ENCODE measurements around the gene CNN1.

The CNN1 gene

DNA sequence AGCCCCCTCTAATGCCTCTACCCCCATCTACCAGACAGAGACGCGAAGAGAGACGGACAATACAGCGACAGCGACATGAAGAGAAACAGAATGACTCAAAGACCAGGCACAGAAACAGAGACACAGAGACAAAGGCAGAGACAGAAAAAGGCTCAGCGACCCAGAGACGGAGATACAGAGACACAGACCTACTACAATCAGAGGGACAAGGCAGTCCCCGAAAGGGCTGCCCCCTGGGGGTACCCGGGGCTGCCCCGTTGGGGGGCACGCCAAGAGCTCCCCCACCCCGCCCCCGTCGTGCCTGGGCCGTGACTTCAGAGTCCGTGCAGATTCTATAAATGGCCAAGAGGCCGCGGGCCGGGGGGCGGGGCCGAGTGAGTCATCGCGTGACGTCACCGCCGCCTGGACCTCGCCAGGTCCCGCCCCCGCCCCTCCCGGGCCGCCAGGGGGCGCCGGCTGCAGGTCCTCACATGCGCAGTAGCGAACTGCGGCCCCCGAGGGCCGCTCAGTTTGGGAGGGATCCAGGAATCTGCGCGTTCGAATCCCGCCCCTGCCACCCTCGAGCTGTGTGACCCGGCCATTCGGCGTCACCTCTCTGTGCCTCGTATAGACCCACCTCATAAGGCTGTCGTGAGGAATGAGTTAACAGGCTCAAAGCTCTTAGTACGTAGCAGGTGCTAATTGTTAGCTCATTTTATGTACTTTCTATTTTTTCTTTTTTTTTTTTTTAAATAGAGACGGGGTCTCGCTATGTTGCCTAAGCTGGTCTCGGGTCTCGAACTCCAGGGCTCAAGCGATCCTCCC lies 2.7 kb upstream of the CNN1 start:
- Histone ChIP-seq H3K4ac (ENCODE audit: low read depth, low read length) (peak overlapping the region; percentile 38), H3K4me3 (ENCODE audit: low read length) (no peak overlapping the region), H2BK5ac (ENCODE audit: low read length) (no peak overlapping the region), H3K79me1 (ENCODE audit: low read length) (peaks cover 1% of the 10 kb centered on the region), H4K5ac (ENCODE audit: low read length) (no peak overlapping the region), H3K56ac (ENCODE audit: low read length) (peak overlapping the region; percentile 71), H3K18ac (ENCODE audit: low read length) (peak overlapping the region; percentile 33), H2AK5ac (ENCODE audit: low read length) (no peak overlapping the region), H3K79me2 (ENCODE audit: control insufficient read depth, insufficient read depth, low read length) (no peaks in the 10 kb centered on the region), H2BK120ac (ENCODE audit: low read depth, low read length) (no peak overlapping the region), H3K23ac (ENCODE audit: low read length) (no peak overlapping the region), H3K4me2 (ENCODE audit: low read length) (peak overlapping the region; percentile 2), H3K27me3 (ENCODE audit: insufficient read depth, low read length, poor library complexity) (no peaks in the 10 kb centered on the region), H3K9ac (ENCODE audit: low read length) (peak overlapping the region; percentile 60), H3K4me1 (ENCODE audit: control insufficient read depth, low read depth, low read length) (peaks cover 9% of the 10 kb centered on the region), H3K27ac (ENCODE audit: low read depth, low read length) (no peak overlapping the region), H3K36me3 (ENCODE audit: control insufficient read depth, insufficient read depth, low read length) (no peaks in the 10 kb centered on the region), H2BK15ac (replicated peaks; ENCODE audit: low read depth) (no peak overlapping the region), H4K8ac (ENCODE audit: low read depth, low read length) (peak overlapping the region; percentile 83)
- WGBS (ENCODE audit: extremely low coverage, insufficient coverage, low lambda C conversion rate): no CpG with 5 or more reads among the region's 54 CpGs
- peak; percentile 93 for DNase-seq

DNA sequence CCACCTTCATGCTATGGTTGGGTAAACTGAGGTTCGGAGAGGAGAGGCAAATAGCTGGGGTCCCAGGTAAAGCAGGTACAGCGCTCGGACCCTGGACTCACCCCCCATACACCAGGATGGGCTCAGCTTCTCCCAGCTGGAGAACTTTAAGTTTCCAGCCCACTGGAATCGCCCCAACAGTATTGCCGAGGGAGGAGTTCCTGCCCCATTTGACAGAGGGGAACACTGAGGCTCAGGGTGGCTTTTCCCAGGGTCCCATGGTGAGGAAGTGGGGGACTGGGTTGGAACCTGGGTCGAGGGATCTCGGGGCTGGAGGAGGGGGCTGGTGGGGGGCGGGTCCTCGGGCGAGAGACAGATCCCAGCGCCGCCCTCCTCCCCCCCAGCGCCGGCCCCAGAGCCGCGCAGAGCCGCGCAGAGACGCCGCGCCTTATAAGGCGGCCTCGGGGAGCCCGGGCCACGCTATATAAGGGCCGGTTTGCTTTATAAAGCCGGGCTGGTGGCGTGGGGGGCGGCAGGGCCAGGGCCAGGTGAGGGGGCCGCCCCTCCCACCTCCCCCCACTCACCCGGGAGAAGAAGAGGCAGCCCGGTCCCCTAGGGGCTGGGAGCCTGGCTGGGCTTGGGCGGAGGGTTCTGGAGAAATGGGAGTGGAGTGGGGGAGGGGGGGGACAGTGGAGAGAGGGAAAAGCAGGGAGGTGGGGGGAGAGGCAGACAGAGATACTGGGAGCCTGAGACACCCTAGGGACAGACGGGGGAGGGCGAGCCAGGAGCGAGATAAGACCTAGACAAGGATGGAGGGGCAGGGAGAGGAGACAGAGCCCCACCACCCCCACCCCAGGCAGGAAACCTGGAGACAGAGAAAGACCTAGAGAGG lies 1.1 kb downstream of the CNN1 start:
- H2BK5ac ChIP-seq (ENCODE audit: low read length): peak overlapping the region; percentile 21
- peak; percentile 89 for DNase-seq
- H3K36me3 ChIP-seq (ENCODE audit: control insufficient read depth, insufficient read depth, low read length): no peaks in the 10 kb centered on the region
- H3K23ac ChIP-seq (ENCODE audit: low read length): no peak overlapping the region
- peak overlapping the region; percentile 73 for H3K18ac ChIP-seq (ENCODE audit: low read length)
- H2BK120ac ChIP-seq (ENCODE audit: low read depth, low read length): no peak overlapping the region
- peaks cover 9% of the 10 kb centered on the region for H3K4me1 ChIP-seq (ENCODE audit: control insufficient read depth, low read depth, low read length)
- H3K9ac ChIP-seq (ENCODE audit: low read length): peak overlapping the region; percentile 78
- peak overlapping the region; percentile 88 for H3K56ac ChIP-seq (ENCODE audit: low read length)
- peak overlapping the region; percentile 8 for H3K27ac ChIP-seq (ENCODE audit: low read depth, low read length)
- H2AK5ac ChIP-seq (ENCODE audit: low read length): peak overlapping the region; percentile 73
- H4K5ac ChIP-seq (ENCODE audit: low read length): no peak overlapping the region
- H3K79me1 ChIP-seq (ENCODE audit: low read length): peaks cover 1% of the 10 kb centered on the region
- H3K4me2 ChIP-seq (ENCODE audit: low read length): peak overlapping the region; percentile 71
- no peaks in the 10 kb centered on the region for H3K79me2 ChIP-seq (ENCODE audit: control insufficient read depth, insufficient read depth, low read length)
- H2BK15ac ChIP-seq (replicated peaks; ENCODE audit: low read depth): no peak overlapping the region
- no peaks in the 10 kb centered on the region for H3K27me3 ChIP-seq (ENCODE audit: insufficient read depth, low read length, poor library complexity)
- peak overlapping the region; percentile 40 for H3K4me3 ChIP-seq (ENCODE audit: low read length)
- no CpG with 5 or more reads among the region's 36 CpGs for WGBS (ENCODE audit: extremely low coverage, insufficient coverage, low lambda C conversion rate)
- H4K8ac ChIP-seq (ENCODE audit: low read depth, low read length): peak overlapping the region; percentile 97
- peak overlapping the region; percentile 77 for H3K4ac ChIP-seq (ENCODE audit: low read depth, low read length)

DNA sequence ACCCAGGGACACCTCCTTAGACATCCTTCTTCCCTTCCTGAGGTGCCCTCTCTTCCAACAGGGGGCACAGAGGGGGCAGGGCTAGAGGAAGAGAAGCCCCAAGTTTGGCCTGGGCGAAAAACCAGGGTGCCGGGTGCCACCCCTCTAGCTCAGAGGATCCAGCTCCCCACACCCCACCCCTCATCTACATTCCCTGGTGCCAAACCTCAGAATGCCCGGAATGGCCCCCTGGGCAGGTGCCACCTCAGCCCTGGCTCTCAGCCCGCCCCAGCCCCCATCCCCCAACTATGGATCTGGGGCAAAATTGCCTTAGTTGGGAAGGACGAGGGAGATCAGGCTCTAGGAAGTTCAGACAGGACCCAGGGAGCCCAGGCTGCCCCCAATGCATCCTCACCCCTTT lies 2.0 kb downstream of the CNN1 start:
- H3K18ac ChIP-seq (ENCODE audit: low read length): peak overlapping the region; percentile 73
- no peak overlapping the region for H3K4me2 ChIP-seq (ENCODE audit: low read length)
- peak overlapping the region; percentile 69 for H3K9ac ChIP-seq (ENCODE audit: low read length)
- H2AK5ac ChIP-seq (ENCODE audit: low read length): peak overlapping the region; percentile 56
- DNase-seq: no peak
- H3K79me2 ChIP-seq (ENCODE audit: control insufficient read depth, insufficient read depth, low read length): no peaks in the 10 kb centered on the region
- H2BK15ac ChIP-seq (replicated peaks; ENCODE audit: low read depth): no peak overlapping the region
- H4K5ac ChIP-seq (ENCODE audit: low read length): no peak overlapping the region
- no CpG with 5 or more reads among the region's 5 CpGs for WGBS (ENCODE audit: extremely low coverage, insufficient coverage, low lambda C conversion rate)
- H2BK120ac ChIP-seq (ENCODE audit: low read depth, low read length): peak overlapping the region; percentile 3
- H3K4me1 ChIP-seq (ENCODE audit: control insufficient read depth, low read depth, low read length): peaks cover 9% of the 10 kb centered on the region
- no peak overlapping the region for H3K23ac ChIP-seq (ENCODE audit: low read length)
- peak overlapping the region; percentile 77 for H3K4ac ChIP-seq (ENCODE audit: low read depth, low read length)
- H2BK5ac ChIP-seq (ENCODE audit: low read length): no peak overlapping the region
- no peaks in the 10 kb centered on the region for H3K36me3 ChIP-seq (ENCODE audit: control insufficient read depth, insufficient read depth, low read length)
- peak overlapping the region; percentile 75 for H3K56ac ChIP-seq (ENCODE audit: low read length)
- H3K27me3 ChIP-seq (ENCODE audit: insufficient read depth, low read length, poor library complexity): no peaks in the 10 kb centered on the region
- peaks cover 1% of the 10 kb centered on the region for H3K79me1 ChIP-seq (ENCODE audit: low read length)
- H3K27ac ChIP-seq (ENCODE audit: low read depth, low read length): no peak overlapping the region
- peak overlapping the region; percentile 77 for H4K8ac ChIP-seq (ENCODE audit: low read depth, low read length)
- H3K4me3 ChIP-seq (ENCODE audit: low read length): no peak overlapping the region

GRCh38 chr19:11541238-11541637 lies 2.6 kb downstream of the CNN1 start:
- Histone ChIP-seq H3K4me3 (ENCODE audit: low read length) (no peak overlapping the region), H4K8ac (ENCODE audit: low read depth, low read length) (no peak overlapping the region), H3K79me1 (ENCODE audit: low read length) (peaks cover 1% of the 10 kb centered on the region), H3K4ac (ENCODE audit: low read depth, low read length) (no peak overlapping the region), H2AK5ac (ENCODE audit: low read length) (no peak overlapping the region), H3K18ac (ENCODE audit: low read length) (no peak overlapping the region), H3K9ac (ENCODE audit: low read length) (no peak overlapping the region), H3K27me3 (ENCODE audit: insufficient read depth, low read length, poor library complexity) (no peaks in the 10 kb centered on the region), H3K36me3 (ENCODE audit: control insufficient read depth, insufficient read depth, low read length) (no peaks in the 10 kb centered on the region), H3K27ac (ENCODE audit: low read depth, low read length) (no peak overlapping the region), H4K5ac (ENCODE audit: low read length) (no peak overlapping the region), H2BK15ac (replicated peaks; ENCODE audit: low read depth) (no peak overlapping the region), H3K79me2 (ENCODE audit: control insufficient read depth, insufficient read depth, low read length) (no peaks in the 10 kb centered on the region), H3K56ac (ENCODE audit: low read length) (no peak overlapping the region), H3K23ac (ENCODE audit: low read length) (peak overlapping the region; percentile 6), H2BK5ac (ENCODE audit: low read length) (no peak overlapping the region), H3K4me2 (ENCODE audit: low read length) (no peak overlapping the region), H3K4me1 (ENCODE audit: control insufficient read depth, low read depth, low read length) (peaks cover 9% of the 10 kb centered on the region), H2BK120ac (ENCODE audit: low read depth, low read length) (no peak overlapping the region)
- WGBS (ENCODE audit: extremely low coverage, insufficient coverage, low lambda C conversion rate): no CpG with 5 or more reads among the region's 3 CpGs
- no peak for DNase-seq

- Histone ChIP-seq H3K79me1 (ENCODE audit: low read length) (no peaks in the 10 kb centered on the region), H3K27me3 (ENCODE audit: insufficient read depth, low read length, poor library complexity) (no peaks in the 10 kb centered on the region), H2BK15ac (replicated peaks; ENCODE audit: low read depth) (no peak overlapping the region), H3K9ac (ENCODE audit: low read length) (no peak overlapping the region), H4K8ac (ENCODE audit: low read depth, low read length) (no peak overlapping the region), H3K79me2 (ENCODE audit: control insufficient read depth, insufficient read depth, low read length) (no peaks in the 10 kb centered on the region), H2BK120ac (ENCODE audit: low read depth, low read length) (no peak overlapping the region), H3K23ac (ENCODE audit: low read length) (no peak overlapping the region), H2BK5ac (ENCODE audit: low read length) (no peak overlapping the region), H4K5ac (ENCODE audit: low read length) (no peak overlapping the region), H3K18ac (ENCODE audit: low read length) (no peak overlapping the region), H2AK5ac (ENCODE audit: low read length) (no peak overlapping the region), H3K56ac (ENCODE audit: low read length) (no peak overlapping the region), H3K36me3 (ENCODE audit: control insufficient read depth, insufficient read depth, low read length) (no peaks in the 10 kb centered on the region), H3K4me2 (ENCODE audit: low read length) (no peak overlapping the region), H3K4ac (ENCODE audit: low read depth, low read length) (no peak overlapping the region), H3K27ac (ENCODE audit: low read depth, low read length) (no peak overlapping the region), H3K4me1 (ENCODE audit: control insufficient read depth, low read depth, low read length) (no peaks in the 10 kb centered on the region), H3K4me3 (ENCODE audit: low read length) (no peak overlapping the region)
- no CpG with 5 or more reads among the region's 14 CpGs for WGBS (ENCODE audit: extremely low coverage, insufficient coverage, low lambda C conversion rate)
- no peak for DNase-seq
These were observed 9.5 kb downstream of the CNN1 start for GRCh38 chr19:11547929-11548700.

Data from mesendoderm (in vitro differentiated cells).